ENCODE data around the gene GPR179. TPM values are rescaled to one million over a fixed set of nuclear protein-coding genes. Genes with fewer than 3 reads are reported as not detected.

GPR179 gene, protein sequence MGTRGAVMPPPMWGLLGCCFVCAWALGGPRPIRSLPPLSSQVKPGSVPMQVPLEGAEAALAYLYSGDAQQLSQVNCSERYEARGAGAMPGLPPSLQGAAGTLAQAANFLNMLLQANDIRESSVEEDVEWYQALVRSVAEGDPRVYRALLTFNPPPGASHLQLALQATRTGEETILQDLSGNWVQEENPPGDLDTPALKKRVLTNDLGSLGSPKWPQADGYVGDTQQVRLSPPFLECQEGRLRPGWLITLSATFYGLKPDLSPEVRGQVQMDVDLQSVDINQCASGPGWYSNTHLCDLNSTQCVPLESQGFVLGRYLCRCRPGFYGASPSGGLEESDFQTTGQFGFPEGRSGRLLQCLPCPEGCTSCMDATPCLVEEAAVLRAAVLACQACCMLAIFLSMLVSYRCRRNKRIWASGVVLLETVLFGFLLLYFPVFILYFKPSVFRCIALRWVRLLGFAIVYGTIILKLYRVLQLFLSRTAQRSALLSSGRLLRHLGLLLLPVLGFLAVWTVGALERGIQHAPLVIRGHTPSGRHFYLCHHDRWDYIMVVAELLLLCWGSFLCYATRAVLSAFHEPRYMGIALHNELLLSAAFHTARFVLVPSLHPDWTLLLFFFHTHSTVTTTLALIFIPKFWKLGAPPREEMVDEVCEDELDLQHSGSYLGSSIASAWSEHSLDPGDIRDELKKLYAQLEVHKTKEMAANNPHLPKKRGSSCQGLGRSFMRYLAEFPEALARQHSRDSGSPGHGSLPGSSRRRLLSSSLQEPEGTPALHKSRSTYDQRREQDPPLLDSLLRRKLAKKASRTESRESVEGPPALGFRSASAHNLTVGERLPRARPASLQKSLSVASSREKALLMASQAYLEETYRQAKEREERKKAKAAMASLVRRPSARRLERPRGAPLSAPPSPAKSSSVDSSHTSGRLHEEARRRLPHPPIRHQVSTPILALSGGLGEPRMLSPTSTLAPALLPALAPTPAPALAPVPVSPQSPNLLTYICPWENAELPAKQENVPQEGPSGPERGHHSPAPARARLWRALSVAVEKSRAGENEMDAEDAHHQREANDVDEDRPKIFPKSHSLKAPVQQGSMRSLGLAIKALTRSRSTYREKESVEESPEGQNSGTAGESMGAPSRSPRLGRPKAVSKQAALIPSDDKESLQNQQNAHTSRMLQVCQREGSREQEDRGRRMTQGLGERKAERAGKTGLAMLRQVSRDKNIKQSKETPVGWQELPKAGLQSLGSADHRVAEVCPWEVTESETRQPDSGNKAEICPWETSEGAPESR (N-terminal part only)
- 0.07 TPM in 1 of 2 replicates, not detected in the other for total RNA-seq

DNA sequence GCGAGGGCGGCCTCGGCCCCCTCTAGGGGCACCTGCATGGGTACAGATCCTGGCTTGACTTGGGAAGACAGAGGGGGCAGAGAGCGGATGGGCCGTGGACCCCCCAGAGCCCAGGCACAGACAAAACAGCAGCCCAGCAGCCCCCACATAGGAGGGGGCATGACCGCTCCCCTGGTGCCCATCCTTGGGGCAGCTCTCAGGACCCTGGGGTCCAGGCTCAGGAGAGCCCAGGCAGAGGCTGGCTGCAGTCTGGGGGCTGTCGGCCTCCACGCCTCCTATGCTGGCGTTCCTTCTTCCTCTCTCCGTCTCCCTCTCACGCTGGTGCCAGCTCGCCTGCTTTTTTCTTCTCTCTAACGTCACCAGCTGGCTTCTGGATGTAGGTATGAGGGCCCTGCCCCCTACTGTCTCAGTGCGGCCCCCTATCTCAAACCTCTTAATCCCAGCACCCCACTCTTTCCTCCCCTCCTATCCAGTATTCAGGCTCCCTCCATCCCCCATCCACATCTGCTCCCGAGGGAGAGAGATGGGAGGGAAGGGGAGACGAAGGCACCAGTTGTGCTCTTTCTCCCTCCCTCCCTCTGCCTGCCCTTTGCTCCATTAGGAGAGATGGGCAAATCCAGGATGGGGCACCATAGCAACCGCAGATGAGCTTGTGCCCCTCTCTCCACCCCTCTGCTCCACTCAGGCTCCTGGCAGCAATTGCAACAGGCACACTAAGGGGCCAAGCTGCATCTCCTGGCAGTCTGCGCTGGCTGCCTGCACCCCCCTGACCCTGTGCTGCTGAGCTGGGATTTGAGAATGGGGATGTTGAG is at the start of gene GPR179:
GPR179 (minus strand) TSS at position 349 of the 812 bp plus-strand sequence; CDS start at position 182, 167 bp downstream.
- H3K4me1 Mint-ChIP-seq = no peaks in the 10 kb centered on the region
- H3K36me3 Mint-ChIP-seq (ENCODE audit: low read depth) = no peaks in the 10 kb centered on the region
- H3K9me3 Mint-ChIP-seq = no peaks in the 10 kb centered on the region
- no peak for ATAC-seq (ENCODE audit: low read depth)
- CTCF ChIA-PET = no interaction called here
- POLR2A ChIA-PET = no interaction called here
- no peak within 1 kb of the TSS for H3K4me3 Mint-ChIP-seq
- DNase-seq = no peak
- intact Hi-C loops (cut with micrococcal nuclease) = no loop called here
- TF ChIP-seq, protein P1, sequence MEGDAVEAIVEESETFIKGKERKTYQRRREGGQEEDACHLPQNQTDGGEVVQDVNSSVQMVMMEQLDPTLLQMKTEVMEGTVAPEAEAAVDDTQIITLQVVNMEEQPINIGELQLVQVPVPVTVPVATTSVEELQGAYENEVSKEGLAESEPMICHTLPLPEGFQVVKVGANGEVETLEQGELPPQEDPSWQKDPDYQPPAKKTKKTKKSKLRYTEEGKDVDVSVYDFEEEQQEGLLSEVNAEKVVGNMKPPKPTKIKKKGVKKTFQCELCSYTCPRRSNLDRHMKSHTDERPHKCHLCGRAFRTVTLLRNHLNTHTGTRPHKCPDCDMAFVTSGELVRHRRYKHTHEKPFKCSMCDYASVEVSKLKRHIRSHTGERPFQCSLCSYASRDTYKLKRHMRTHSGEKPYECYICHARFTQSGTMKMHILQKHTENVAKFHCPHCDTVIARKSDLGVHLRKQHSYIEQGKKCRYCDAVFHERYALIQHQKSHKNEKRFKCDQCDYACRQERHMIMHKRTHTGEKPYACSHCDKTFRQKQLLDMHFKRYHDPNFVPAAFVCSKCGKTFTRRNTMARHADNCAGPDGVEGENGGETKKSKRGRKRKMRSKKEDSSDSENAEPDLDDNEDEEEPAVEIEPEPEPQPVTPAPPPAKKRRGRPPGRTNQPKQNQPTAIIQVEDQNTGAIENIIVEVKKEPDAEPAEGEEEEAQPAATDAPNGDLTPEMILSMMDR (IDR thresholded peaks at IDR 0.05) = no peak
- no peak within 1 kb of the TSS for H3K27ac Mint-ChIP-seq
- H3K27me3 Mint-ChIP-seq = peaks cover 2% of the 10 kb centered on the region

DNA sequence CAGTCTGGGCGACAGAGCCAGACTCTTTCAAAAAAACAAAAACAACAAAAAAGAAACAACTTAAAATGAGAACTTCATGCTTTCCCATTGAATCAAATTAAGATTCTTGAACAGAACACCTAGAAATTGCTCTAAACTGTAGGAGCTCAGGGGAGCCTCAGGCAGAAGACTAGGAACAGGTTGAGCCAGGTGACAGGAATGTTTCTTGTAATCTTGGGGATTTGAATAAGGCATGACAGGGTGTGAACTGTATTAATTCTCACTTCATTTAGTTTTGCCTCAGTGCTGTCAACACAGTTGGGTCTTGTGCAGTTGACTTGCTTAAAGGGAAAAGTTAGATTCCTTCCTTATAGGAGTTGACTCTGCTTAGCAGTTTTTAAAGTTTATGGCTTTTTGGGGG is 35.7 kb upstream of the GPR179 start:
- TF ChIP-seq, protein P1 (IDR thresholded peaks at IDR 0.05) = no peak
- ATAC-seq (ENCODE audit: low read depth) (no peak), DNase-seq (no peak)
- Mint-ChIP-seq H3K27me3 (no peaks in the 10 kb centered on the region), H3K27ac (no peak overlapping the region), H3K9me3 (no peaks in the 10 kb centered on the region), H3K4me1 (peaks cover 10% of the 10 kb centered on the region), H3K4me3 (no peak overlapping the region), H3K36me3 (ENCODE audit: low read depth) (peaks cover 34% of the 10 kb centered on the region)
- ChIA-PET POLR2A (no interaction called here), CTCF (interaction anchor here (1.2 kb wide), 1 partner anchor 58 kb away, joined by 3 read pairs; no protein-coding TSS in a partner anchor)
- intact Hi-C loops (cut with micrococcal nuclease) = no loop called here

DNA sequence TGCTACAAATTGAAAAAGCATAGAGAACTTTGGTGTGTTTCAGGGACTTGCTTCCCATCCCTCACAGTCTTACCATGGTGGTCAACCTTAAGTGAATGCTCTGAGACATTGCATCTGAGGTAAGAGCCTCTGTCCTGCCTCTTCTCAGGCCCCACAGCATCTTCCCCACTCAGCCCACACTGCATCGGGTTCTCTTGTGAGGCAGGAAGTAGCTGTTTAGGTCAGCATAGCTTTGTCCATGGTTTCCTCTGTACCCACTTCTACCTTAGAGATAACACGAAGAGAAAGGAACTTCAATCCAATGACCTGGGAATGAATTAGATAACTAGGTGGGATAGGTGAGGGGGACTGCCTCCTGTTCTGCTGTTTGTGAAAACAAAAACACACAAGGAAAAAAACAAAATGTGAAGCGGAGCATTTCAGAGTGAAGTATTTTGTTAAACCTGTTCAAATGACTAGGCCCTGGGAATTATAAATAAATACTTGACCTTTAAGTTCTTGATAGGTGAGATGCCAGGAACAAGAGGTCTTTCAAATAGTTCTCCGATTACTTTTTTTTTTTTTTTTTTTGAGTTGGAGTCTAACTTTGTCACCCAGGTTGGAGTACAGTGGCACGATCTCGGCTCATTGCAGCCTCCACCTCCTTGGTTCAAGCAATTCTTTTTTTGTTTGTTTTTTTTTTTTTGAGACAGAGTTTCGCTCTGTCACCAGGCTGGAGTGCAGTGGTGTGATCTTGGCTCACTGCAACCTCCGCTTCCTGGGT is 25.5 kb upstream of the GPR179 start:
- TF ChIP-seq, protein P1 (IDR thresholded peaks at IDR 0.05) = no peak
- peaks cover 1% of the 10 kb centered on the region for H3K4me1 Mint-ChIP-seq
- intact Hi-C loops (cut with micrococcal nuclease) = no loop called here
- DNase-seq (no peak), ATAC-seq (ENCODE audit: low read depth) (no peak)
- H3K36me3 Mint-ChIP-seq (ENCODE audit: low read depth) = peaks cover 41% of the 10 kb centered on the region
- H3K9me3 Mint-ChIP-seq = no peaks in the 10 kb centered on the region
- CTCF ChIA-PET = no interaction called here
- POLR2A ChIA-PET = no interaction called here
- no peaks in the 10 kb centered on the region for H3K27me3 Mint-ChIP-seq
- no peak overlapping the region for H3K27ac Mint-ChIP-seq
- no peak overlapping the region for H3K4me3 Mint-ChIP-seq

DNA sequence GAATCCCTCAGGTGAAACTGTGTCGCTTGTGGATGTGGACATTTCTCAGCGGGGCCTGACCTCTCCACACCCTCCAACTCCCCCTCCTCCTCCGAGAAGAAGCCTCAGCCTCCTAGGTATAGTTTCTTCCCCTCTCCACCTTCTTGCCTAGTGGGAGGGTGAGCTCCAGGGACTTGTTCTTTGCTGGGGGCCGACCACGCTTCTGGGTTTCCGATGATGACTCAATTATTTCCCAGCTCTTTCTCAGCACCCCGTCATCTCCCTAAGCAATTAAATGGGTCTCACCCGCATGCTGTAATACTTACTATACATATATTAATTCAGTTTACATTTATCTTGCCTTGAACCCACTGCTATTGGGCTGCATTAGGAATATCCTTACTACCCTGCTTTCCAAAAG is 21.0 kb upstream of the GPR179 start:
- DNase-seq = no peak
- H3K27me3 Mint-ChIP-seq = no peaks in the 10 kb centered on the region
- no peak overlapping the region for H3K27ac Mint-ChIP-seq
- CTCF ChIA-PET = interaction anchor here (1.3 kb wide), 1 partner anchor 16 kb away, joined by 3 read pairs; no protein-coding TSS in a partner anchor
- TF ChIP-seq, protein P1 (IDR thresholded peaks at IDR 0.05) = no peak
- H3K4me1 Mint-ChIP-seq = no peaks in the 10 kb centered on the region
- H3K36me3 Mint-ChIP-seq (ENCODE audit: low read depth) = peaks cover 37% of the 10 kb centered on the region
- no peaks in the 10 kb centered on the region for H3K9me3 Mint-ChIP-seq
- POLR2A ChIA-PET = no interaction called here
- no peak overlapping the region for H3K4me3 Mint-ChIP-seq
- intact Hi-C loops (cut with micrococcal nuclease) = no loop called here
- ATAC-seq (ENCODE audit: low read depth) = no peak

All from activated B cell treated with CpG ODN at 0.5 μM for 24 hours (primary cell).